Measurements from ENCODE around the gene MTG2.

MTG2 gene

GRCh38 chr20:62141043-62141396, 41.8 kb upstream of the MTG2 start:
- no peak for DNase-seq (ENCODE audit: low read depth in 2 of 2)
- TF ChIP-seq CTCF (IDR thresholded peaks at IDR 0.05; ENCODE audit: low read depth, low read length): no peak
- H3K4me3 ChIP-seq (replicated peaks in 1 of 2; ENCODE audit: low read depth in 2 of 2, low read length in 2 of 2): peak overlapping the region in 1 of 2 donors; percentile 81

- TF ChIP-seq CTCF (IDR thresholded peaks at IDR 0.05; ENCODE audit: low read depth, low read length): peak; percentile 39
- peak overlapping the region; percentile 59 to 81 for H3K4me3 ChIP-seq (replicated peaks in 1 of 2; ENCODE audit: low read depth in 2 of 2, low read length in 2 of 2)
- peak; percentile 29 to 60 for DNase-seq (ENCODE audit: low read depth in 2 of 2)
Measured at GRCh38 chr20:62141397-62142251, 41.2 kb upstream of the MTG2 start.

GRCh38 chr20:62142252-62143080, 40.4 kb upstream of the MTG2 start:
- no peak for TF ChIP-seq CTCF (IDR thresholded peaks at IDR 0.05; ENCODE audit: low read depth, low read length)
- peak in 1 of 2 donors; percentile 21 for DNase-seq (ENCODE audit: low read depth in 2 of 2)
- H3K4me3 ChIP-seq (replicated peaks in 1 of 2; ENCODE audit: low read depth in 2 of 2, low read length in 2 of 2): peak overlapping the region; percentile 59 to 81

- peak within 1 kb of the TSS; percentile 68 to 81 for H3K4me3 ChIP-seq (replicated peaks in 1 of 2; ENCODE audit: low read depth in 2 of 2, low read length in 2 of 2)
- DNase-seq (ENCODE audit: low read depth in 2 of 2): peak; percentile 83 to 92
- TF ChIP-seq CTCF (IDR thresholded peaks at IDR 0.05; ENCODE audit: low read depth, low read length): no peak
Measured at GRCh38 chr20:62143081-62143956, 39.5 kb upstream of the MTG2 start, which contains the start of the genes PSMA7 and SS18L1. TSS of gene PSMA7 (minus strand) at chr20:62143394. CDS start at chr20:62143303, 91 bp downstream. TSS of gene SS18L1 (plus strand) at chr20:62143769. CDS start at chr20:62143821, 52 bp downstream.

GRCh38 chr20:62143957-62144825, 38.6 kb upstream of the MTG2 start:
- TF ChIP-seq CTCF (IDR thresholded peaks at IDR 0.05; ENCODE audit: low read depth, low read length): no peak
- H3K4me3 ChIP-seq (replicated peaks in 1 of 2; ENCODE audit: low read depth in 2 of 2, low read length in 2 of 2): peak overlapping the region; percentile 68 to 81
- DNase-seq (ENCODE audit: low read depth in 2 of 2): peak; percentile 71 to 73

All from cardiac fibroblast (primary cell).